ENCODE data around the gene QSOX2. TPM values are rescaled to one million over a fixed set of nuclear protein-coding genes. Genes with fewer than 3 reads are reported as not detected.

Gene QSOX2
- polyA plus RNA-seq, 4 donors, result 1.4 to 11.0 (median 4.3) TPM

- H3K9me3 ChIP-seq (ENCODE audit: control insufficient read depth in 2 of 2, insufficient read depth in 1 of 2, low read depth in 1 of 2, low read length in 1 of 2), result no peaks in the 10 kb centered on the region
- no peak overlapping the region for H3K27ac ChIP-seq (ENCODE audit: low read depth in 1 of 3, low read length in 2 of 3)
- peaks cover 0 to 31% (median 0%) of the 10 kb centered on the region in 3 donors for H3K4me1 ChIP-seq (ENCODE audit: control insufficient read depth in 3 of 3, insufficient read depth in 2 of 3, low read depth in 1 of 3, low read length in 2 of 3)
- H3K27me3 ChIP-seq (ENCODE audit: control insufficient read depth in 3 of 3, insufficient read depth in 3 of 3, low read length in 3 of 3), result peaks cover 0 to 4% (median 0%) of the 10 kb centered on the region in 3 donors
- H3K36me3 ChIP-seq (ENCODE audit: control insufficient read depth in 3 of 3, insufficient read depth in 2 of 3, low read depth in 1 of 3, low read length in 3 of 3), result no peaks in the 10 kb centered on the region
- H3K4me3 ChIP-seq (ENCODE audit: low read depth in 1 of 3, low read length in 3 of 3), result no peak overlapping the region
- 90 to 93% (median 90%) methylated on average over 12 to 14 of the region's 14 CpGs for WGBS, 3 donors
- FAIRE-seq, result no peak
- no peak for DNase-seq
Measured at GRCh38 chr9:136173648-136174290, 71.8 kb downstream of the QSOX2 start.

- H3K27ac ChIP-seq (ENCODE audit: low read depth in 1 of 3, low read length in 2 of 3), result no peak overlapping the region
- DNase-seq, result no peak
- no peak overlapping the region for H3K4me3 ChIP-seq (ENCODE audit: low read depth in 1 of 3, low read length in 3 of 3)
- H3K36me3 ChIP-seq (ENCODE audit: control insufficient read depth in 3 of 3, insufficient read depth in 2 of 3, low read depth in 1 of 3, low read length in 3 of 3), result no peaks in the 10 kb centered on the region
- 71 to 82% (median 77%) methylated on average over 16 of the region's 16 CpGs for WGBS, 3 donors
- H3K9me3 ChIP-seq (ENCODE audit: control insufficient read depth in 2 of 2, insufficient read depth in 1 of 2, low read depth in 1 of 2, low read length in 1 of 2), result no peaks in the 10 kb centered on the region
- peaks cover 0 to 31% (median 0%) of the 10 kb centered on the region in 3 donors for H3K4me1 ChIP-seq (ENCODE audit: control insufficient read depth in 3 of 3, insufficient read depth in 2 of 3, low read depth in 1 of 3, low read length in 2 of 3)
- no peak for FAIRE-seq
- peaks cover 0 to 4% (median 0%) of the 10 kb centered on the region in 3 donors for H3K27me3 ChIP-seq (ENCODE audit: control insufficient read depth in 3 of 3, insufficient read depth in 3 of 3, low read length in 3 of 3)
Measured at GRCh38 chr9:136172412-136173079, 73.1 kb downstream of the QSOX2 start.

- no peak for FAIRE-seq
- 68 to 73% (median 71%) methylated on average over 11 of the region's 11 CpGs for whole genome bisulfite sequencing, 3 donors
- Histone ChIP-seq H3K9me3 (ENCODE audit: control insufficient read depth in 2 of 2, insufficient read depth in 1 of 2, low read depth in 1 of 2, low read length in 1 of 2) (no peaks in the 10 kb centered on the region), H3K4me1 (ENCODE audit: control insufficient read depth in 3 of 3, insufficient read depth in 2 of 3, low read depth in 1 of 3, low read length in 2 of 3) (peaks cover 0 to 31% (median 0%) of the 10 kb centered on the region in 3 donors), H3K27me3 (ENCODE audit: control insufficient read depth in 3 of 3, insufficient read depth in 3 of 3, low read length in 3 of 3) (peaks cover 0 to 4% (median 0%) of the 10 kb centered on the region in 3 donors), H3K36me3 (ENCODE audit: control insufficient read depth in 3 of 3, insufficient read depth in 2 of 3, low read depth in 1 of 3, low read length in 3 of 3) (no peaks in the 10 kb centered on the region), H3K4me3 (ENCODE audit: low read depth in 1 of 3, low read length in 3 of 3) (no peak overlapping the region), H3K27ac (ENCODE audit: low read depth in 1 of 3, low read length in 2 of 3) (peak overlapping the region in 1 of 3 donors; percentile 53)
- DNase-seq, result no peak
Measured at GRCh38 chr9:136171801-136172411, 73.7 kb downstream of the QSOX2 start.

GRCh38 chr9:136171009-136171800 is 74.4 kb downstream of the QSOX2 start:
- no peaks in the 10 kb centered on the region for H3K36me3 ChIP-seq (ENCODE audit: control insufficient read depth in 3 of 3, insufficient read depth in 2 of 3, low read depth in 1 of 3, low read length in 3 of 3)
- H3K27me3 ChIP-seq (ENCODE audit: control insufficient read depth in 3 of 3, insufficient read depth in 3 of 3, low read length in 3 of 3), result peaks cover 0 to 4% (median 0%) of the 10 kb centered on the region in 3 donors
- H3K4me3 ChIP-seq (ENCODE audit: low read depth in 1 of 3, low read length in 3 of 3), result no peak overlapping the region
- peak; percentile 5 to 78 for DNase-seq
- H3K27ac ChIP-seq (ENCODE audit: low read depth in 1 of 3, low read length in 2 of 3), result peak overlapping the region in 1 of 3 donors; percentile 53
- no peak for FAIRE-seq
- H3K4me1 ChIP-seq (ENCODE audit: control insufficient read depth in 3 of 3, insufficient read depth in 2 of 3, low read depth in 1 of 3, low read length in 2 of 3), result peaks cover 0 to 31% (median 0%) of the 10 kb centered on the region in 3 donors
- 22 to 37% (median 28%) methylated on average over 14 to 16 of the region's 16 CpGs for WGBS, 3 donors
- no peaks in the 10 kb centered on the region for H3K9me3 ChIP-seq (ENCODE audit: control insufficient read depth in 2 of 2, insufficient read depth in 1 of 2, low read depth in 1 of 2, low read length in 1 of 2)

GRCh38 chr9:136170006-136170901 is 75.4 kb downstream of the QSOX2 start:
- peak; percentile 20 to 52 for DNase-seq

GRCh38 chr9:136169495-136169894 is 76.1 kb downstream of the QSOX2 start:
- Histone ChIP-seq H3K4me1 (ENCODE audit: control insufficient read depth in 3 of 3, insufficient read depth in 2 of 3, low read depth in 1 of 3, low read length in 2 of 3) (peaks cover 0 to 31% (median 0%) of the 10 kb centered on the region in 3 donors), H3K9me3 (ENCODE audit: control insufficient read depth in 2 of 2, insufficient read depth in 1 of 2, low read depth in 1 of 2, low read length in 1 of 2) (no peaks in the 10 kb centered on the region), H3K27ac (ENCODE audit: low read depth in 1 of 3, low read length in 2 of 3) (no peak overlapping the region), H3K36me3 (ENCODE audit: control insufficient read depth in 3 of 3, insufficient read depth in 2 of 3, low read depth in 1 of 3, low read length in 3 of 3) (no peaks in the 10 kb centered on the region), H3K27me3 (ENCODE audit: control insufficient read depth in 3 of 3, insufficient read depth in 3 of 3, low read length in 3 of 3) (peaks cover 0 to 4% (median 0%) of the 10 kb centered on the region in 3 donors), H3K4me3 (ENCODE audit: low read depth in 1 of 3, low read length in 3 of 3) (no peak overlapping the region)
- DNase-seq (peak in 1 of 2 donors; percentile 89), FAIRE-seq (no peak)
- whole genome bisulfite sequencing, 3 donors, result 21 to 50% (median 34%) methylated on average over 6 of the region's 6 CpGs

More at GRCh38 chr9:136170006-136170901, 75.4 kb downstream of the QSOX2 start:
- Histone ChIP-seq H3K9me3 (ENCODE audit: control insufficient read depth in 2 of 2, insufficient read depth in 1 of 2, low read depth in 1 of 2, low read length in 1 of 2) (no peaks in the 10 kb centered on the region), H3K36me3 (ENCODE audit: control insufficient read depth in 3 of 3, insufficient read depth in 2 of 3, low read depth in 1 of 3, low read length in 3 of 3) (no peaks in the 10 kb centered on the region), H3K4me1 (ENCODE audit: control insufficient read depth in 3 of 3, insufficient read depth in 2 of 3, low read depth in 1 of 3, low read length in 2 of 3) (peaks cover 0 to 31% (median 0%) of the 10 kb centered on the region in 3 donors), H3K27ac (ENCODE audit: low read depth in 1 of 3, low read length in 2 of 3) (peak overlapping the region in 1 of 3 donors; percentile 53), H3K4me3 (ENCODE audit: low read depth in 1 of 3, low read length in 3 of 3) (no peak overlapping the region), H3K27me3 (ENCODE audit: control insufficient read depth in 3 of 3, insufficient read depth in 3 of 3, low read length in 3 of 3) (peaks cover 0 to 4% (median 0%) of the 10 kb centered on the region in 3 donors)
- no peak for FAIRE-seq
- 21 to 41% (median 30%) methylated on average over 17 to 28 of the region's 28 CpGs for WGBS, 3 donors

- Histone ChIP-seq H3K4me1 (ENCODE audit: control insufficient read depth in 3 of 3, insufficient read depth in 2 of 3, low read depth in 1 of 3, low read length in 2 of 3) (no peaks in the 10 kb centered on the region), H3K27me3 (ENCODE audit: control insufficient read depth in 3 of 3, insufficient read depth in 3 of 3, low read length in 3 of 3) (no peaks in the 10 kb centered on the region), H3K36me3 (ENCODE audit: control insufficient read depth in 3 of 3, insufficient read depth in 2 of 3, low read depth in 1 of 3, low read length in 3 of 3) (no peaks in the 10 kb centered on the region), H3K27ac (ENCODE audit: low read depth in 1 of 3, low read length in 2 of 3) (no peak overlapping the region), H3K9me3 (ENCODE audit: control insufficient read depth in 2 of 2, insufficient read depth in 1 of 2, low read depth in 1 of 2, low read length in 1 of 2) (no peaks in the 10 kb centered on the region), H3K4me3 (ENCODE audit: low read depth in 1 of 3, low read length in 3 of 3) (no peak overlapping the region)
- DNase-seq (no peak), FAIRE-seq (no peak)
- 52 to 66% (median 58%) methylated on average over 1 of the region's 1 CpG for WGBS, 3 donors
Measured at GRCh38 chr9:136163248-136163850, 82.3 kb downstream of the QSOX2 start.

Data from small intestine (tissue), 7 donors.